Fibroblast of lung (primary cell): Measurements from ENCODE around the gene SLC24A5. TPM values are rescaled to one million over a fixed set of nuclear protein-coding genes. Genes with fewer than 3 reads are reported as not detected.

Experiments
- DNase-seq, 2 donors: peaks; one replicate each; pipeline versions ENCODE4 v3.0.0 to v3.0.0-alpha.2; 2010; ENCODE audit warnings: low read depth in 2 of 2
- H2AFZ ChIP-seq: 2 replicates; pipeline ENCODE4 v1.5.1; 2012; ENCODE audit warnings: low read length, control low read depth, inconsistent platforms
- H3K27ac ChIP-seq: 2 replicates; pipeline ENCODE4 v1.5.1; 2011; ENCODE audit warnings: low read length, control low read depth; ENCODE audit not compliant: insufficient read depth
- H3K27me3 ChIP-seq: 2 replicates; pipeline ENCODE4 v1.5.1; 2011; ENCODE audit warnings: mild to moderate bottlenecking, low read length; ENCODE audit not compliant: control insufficient read depth, insufficient read depth
- H3K36me3 ChIP-seq: 2 replicates; pipeline ENCODE4 v1.5.1; 2011; ENCODE audit warnings: low read length; ENCODE audit not compliant: control insufficient read depth, insufficient read depth
- H3K4me1 ChIP-seq: 2 replicates; pipeline ENCODE4 v1.5.1; 2011; ENCODE audit warnings: low read length; ENCODE audit not compliant: control insufficient read depth, insufficient read depth; ENCODE audit errors: extremely low read depth
- H3K4me2 ChIP-seq: 2 replicates; pipeline ENCODE4 v1.5.1; 2011; ENCODE audit warnings: low read length, control low read depth; ENCODE audit not compliant: insufficient read depth; ENCODE audit errors: extremely low read depth
- H3K4me3 ChIP-seq, 4 experiments: fragments of 200-600 bp in 1 of 4; sonication (generic) in 1 of 4; replicated peaks in 1 of 4; 2 replicates each; pipeline ENCODE4 v1.5.1; 2011 to 2016; ENCODE audit warnings: low read length in 4 of 4, low read depth in 3 of 4, mild to moderate bottlenecking in 3 of 4, control low read depth in 2 of 4, inconsistent platforms in 1 of 4, mixed read lengths in 1 of 4; ENCODE audit not compliant: insufficient read depth in 1 of 4; ENCODE audit errors: control extremely low read depth in 1 of 4
- H3K79me2 ChIP-seq: 2 replicates; pipeline ENCODE4 v1.5.1; 2012; ENCODE audit warnings: mild to moderate bottlenecking, low read length, inconsistent platforms; ENCODE audit not compliant: control insufficient read depth, insufficient read depth
- H3K9ac ChIP-seq: 2 replicates; pipeline ENCODE4 v1.5.1; 2011; ENCODE audit warnings: mild to moderate bottlenecking, low read length, control low read depth; ENCODE audit not compliant: insufficient read depth
- H3K9me3 ChIP-seq: 2 replicates; pipeline ENCODE4 v1.5.1; 2012; ENCODE audit warnings: low read depth, low read length; ENCODE audit not compliant: control insufficient read depth, insufficient read depth
- H4K20me1 ChIP-seq: 2 replicates; pipeline ENCODE4 v1.5.1; 2011; ENCODE audit warnings: low read length; ENCODE audit not compliant: control insufficient read depth, insufficient read depth; ENCODE audit errors: extremely low read depth
- CTCF ChIP-seq, 2 donors: IDR thresholded peaks in 1 of 2; conservative IDR thresholded peaks in 1 of 2; 1 replicate in 1 of 2; 2 replicates in 1 of 2; pipeline ENCODE4 v1.5.1; 2011 to 2012; ENCODE audit warnings: low read length in 2 of 2, control low read depth in 1 of 2, inconsistent platforms in 1 of 2, low read depth in 1 of 2, mild to moderate bottlenecking in 1 of 2
- EZH2 ChIP-seq: IDR thresholded peaks from 2 replicates; pipeline ENCODE4 v1.5.1; 2012; ENCODE audit warnings: low read length, control low read depth, mild to moderate bottlenecking; ENCODE audit errors: missing control alignments
- polyA plus RNA-seq, 2 donors: library from polyadenylated mRNA; depleted of rRNA in 1 of 2; stranded (reverse) in 1 of 2; unstranded in 1 of 2; fragments of >200 nt; gene quantifications; 2 replicates each; pipeline ENCODE4 v1.2.1, GENCODE V29; 2011 to 2012; ENCODE audit warnings: missing spikeins in 1 of 2
- total RNA-seq: library from RNA; depleted of rRNA; stranded (reverse); fragments of >200 nt; gene quantifications from 2 replicates; pipeline ENCODE4 v1.2.1, GENCODE V29; 2014

Gene SLC24A5
- total and polyA plus RNA-seq, 2 donors (not counting 1 experiment from before 2014, with no cell fraction given) = not detected

DNA sequence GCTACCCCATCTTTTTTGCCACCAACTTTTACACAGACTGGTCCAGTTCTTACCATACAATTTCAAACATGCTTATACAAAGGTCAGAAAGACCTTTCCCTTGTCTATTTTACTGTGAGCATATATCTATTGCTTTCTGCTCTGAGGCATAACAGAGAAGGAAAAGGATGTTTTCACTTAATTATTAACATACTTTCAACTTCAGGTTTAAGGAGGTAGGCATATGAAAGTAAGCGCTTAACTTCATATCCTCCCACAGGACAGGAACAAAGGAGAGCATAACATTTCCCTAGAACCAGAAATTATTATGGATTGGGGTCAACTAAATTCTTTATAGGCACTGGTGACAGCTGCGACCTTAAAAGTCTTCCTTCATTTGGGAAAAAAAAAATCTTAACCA lies 56.2 kb downstream of the SLC24A5 start:
- H3K27ac ChIP-seq = peak overlapping the region; percentile 77
- no peaks in the 10 kb centered on the region for H4K20me1 ChIP-seq
- TF ChIP-seq CTCF (conservative IDR thresholded peaks at IDR 0.05 in 1 of 2, IDR thresholded peaks at IDR 0.05 in 1 of 2; ENCODE audit: low read depth in 1 of 2, low read length in 2 of 2) (no peak), EZH2 (no peak)
- H3K79me2 ChIP-seq = peaks cover 7% of the 10 kb centered on the region
- H3K9me3 ChIP-seq = no peaks in the 10 kb centered on the region
- peak overlapping the region; percentile 76 for H2AFZ ChIP-seq
- no peaks in the 10 kb centered on the region for H3K36me3 ChIP-seq
- H3K4me3 ChIP-seq = peak overlapping the region; percentile 57 to 77 (median 68)
- no peak for DNase-seq
- peak overlapping the region; percentile 85 for H3K4me2 ChIP-seq
- H3K4me1 ChIP-seq = no peaks in the 10 kb centered on the region
- no peak overlapping the region for H3K9ac ChIP-seq
- H3K27me3 ChIP-seq = no peaks in the 10 kb centered on the region

GRCh38 chr15:48177383-48177765 lies 56.6 kb downstream of the SLC24A5 start:
- H3K4me3 ChIP-seq = peak overlapping the region; percentile 57 to 77 (median 68)
- H4K20me1 ChIP-seq = no peaks in the 10 kb centered on the region
- TF ChIP-seq CTCF (conservative IDR thresholded peaks at IDR 0.05 in 1 of 2, IDR thresholded peaks at IDR 0.05 in 1 of 2; ENCODE audit: low read depth in 1 of 2, low read length in 2 of 2) (no peak), EZH2 (no peak)
- no peaks in the 10 kb centered on the region for H3K4me1 ChIP-seq
- peaks cover 7% of the 10 kb centered on the region for H3K79me2 ChIP-seq
- peak overlapping the region; percentile 76 for H2AFZ ChIP-seq
- peak; percentile 51 to 70 for DNase-seq
- no peaks in the 10 kb centered on the region for H3K9me3 ChIP-seq
- H3K36me3 ChIP-seq = no peaks in the 10 kb centered on the region
- no peaks in the 10 kb centered on the region for H3K27me3 ChIP-seq
- peak overlapping the region; percentile 85 for H3K4me2 ChIP-seq
- peak overlapping the region; percentile 75 for H3K9ac ChIP-seq
- H3K27ac ChIP-seq = peak overlapping the region; percentile 77

DNA sequence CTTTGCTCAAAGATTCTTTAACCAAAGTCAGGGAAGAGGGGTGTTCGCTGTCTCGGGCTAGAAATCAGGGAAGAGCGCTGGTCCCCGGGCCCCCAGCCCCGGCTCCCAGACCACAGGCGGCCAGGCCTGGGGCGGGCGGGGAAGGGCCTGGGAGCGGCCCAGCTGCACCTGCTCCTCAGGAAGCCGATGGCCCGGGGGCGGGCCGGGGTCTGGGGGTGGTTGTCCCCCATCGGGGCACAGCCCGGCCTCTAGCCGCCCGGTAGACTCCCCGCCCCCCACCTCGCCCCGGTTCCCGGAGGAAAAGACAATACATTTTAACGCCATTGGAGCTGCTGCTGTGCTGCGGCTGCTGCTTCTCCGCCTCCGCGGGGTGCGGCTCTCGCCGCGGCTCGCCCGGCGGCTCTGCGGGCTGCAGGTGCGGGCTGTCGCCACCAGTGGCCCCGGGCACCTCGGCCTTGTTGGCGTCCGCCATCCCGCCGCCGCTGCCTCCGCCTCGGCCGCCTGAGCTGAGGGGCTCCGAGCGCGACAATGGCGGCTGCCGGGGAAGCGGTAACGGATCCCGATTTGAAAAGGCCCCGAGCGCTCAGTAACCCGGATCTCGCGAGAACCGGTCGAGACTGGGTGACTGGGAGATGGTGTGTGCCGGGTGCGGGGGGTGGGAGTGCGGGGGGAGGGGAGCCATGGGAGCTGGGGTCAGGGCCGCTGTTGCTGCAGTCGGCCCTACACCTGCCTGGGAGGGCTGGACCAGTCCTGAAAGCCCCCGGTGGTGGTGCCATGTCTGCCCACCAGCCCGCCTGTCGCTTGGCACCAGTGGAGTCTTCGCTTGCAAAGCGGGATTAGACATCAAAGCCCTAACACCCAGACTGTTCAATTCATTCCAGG lies 57.2 kb downstream of the SLC24A5 start, which contains the start of gene MYEF2:
Gene MYEF2 (minus strand): TSS at position 530 of the 882 bp plus-strand sequence. CDS start 58 bp downstream, at position 472.
- TF ChIP-seq CTCF (conservative IDR thresholded peaks at IDR 0.05 in 1 of 2, IDR thresholded peaks at IDR 0.05 in 1 of 2; ENCODE audit: low read depth in 1 of 2, low read length in 2 of 2) (no peak), EZH2 (no peak)
- Histone ChIP-seq H3K36me3 (no peaks in the 10 kb centered on the region), H4K20me1 (no peaks in the 10 kb centered on the region), H3K27me3 (no peaks in the 10 kb centered on the region), H2AFZ (peak within 1 kb of the TSS; percentile 76), H3K79me2 (peaks cover 7% of the 10 kb centered on the region), H3K4me1 (no peaks in the 10 kb centered on the region), H3K9me3 (no peaks in the 10 kb centered on the region), H3K9ac (peak within 1 kb of the TSS; percentile 75), H3K27ac (peak within 1 kb of the TSS; percentile 77), H3K4me2 (peak within 1 kb of the TSS; percentile 85), H3K4me3 (peak within 1 kb of the TSS; percentile 57 to 77 (median 68))
- DNase-seq = peak; percentile 65 to 66
